Activated B cell treated with CpG ODN at 0.5 μM for 24 hours (primary cell): ENCODE measurements around the gene S100A11. TPM values are rescaled to one million over a fixed set of nuclear protein-coding genes. Genes with fewer than 3 reads are reported as not detected.

ENCODE experiments used
- ATAC-seq: fragments of 200-7000 bp; cut with Tn5 transposase; one replicate; pipeline ENCODE4 v1.10.0; 2021; ENCODE audit warnings: low read depth, mild to moderate bottlenecking, moderate library complexity
- CTCF ChIA-PET: fragments of 350-600 bp; sonication (Branson Sonifier 250); formaldehyde crosslinking; loops from one replicate; lab custom pipeline; 2021; ENCODE audit warnings: antibody characterized with exemption; lab: Charles Lee
- POLR2A ChIA-PET: fragments of 350-600 bp; sonication (Branson Sonifier 250); formaldehyde crosslinking; loops from one replicate; lab custom pipeline; 2021; ENCODE audit warnings: antibody characterized with exemption; lab: Charles Lee
- DNase-seq: peaks from one replicate; pipeline ENCODE4 v3.0.0; 2022
- H3K27ac Mint-ChIP-seq: one replicate; pipeline ENCODE4 v1.8.0; 2020; ENCODE audit warnings: mixed read lengths
- H3K27me3 Mint-ChIP-seq: one replicate; pipeline ENCODE4 v1.8.0; 2021; ENCODE audit warnings: mixed read lengths
- H3K36me3 Mint-ChIP-seq: one replicate; pipeline ENCODE4 v1.8.0; 2021; ENCODE audit warnings: low read depth, mixed read lengths
- H3K4me1 Mint-ChIP-seq: one replicate; pipeline ENCODE4 v1.8.0; 2021; ENCODE audit warnings: mixed read lengths
- H3K4me3 Mint-ChIP-seq: one replicate; pipeline ENCODE4 v1.8.0; 2020; ENCODE audit warnings: mild to moderate bottlenecking, mixed read lengths
- H3K9me3 Mint-ChIP-seq: one replicate; pipeline ENCODE4 v1.8.0; 2020; ENCODE audit warnings: mixed read lengths
- CTCF ChIP-seq: fragments of 200-600 bp; IDR thresholded peaks from one replicate; pipeline ENCODE4 v1.8.0; 2022; ENCODE audit warnings: antibody characterized with exemption, mild to moderate bottlenecking
- intact Hi-C: fragments of 100-400 bp; cut with micrococcal nuclease; formaldehyde crosslinking; loops from one replicate; pipeline ENCODE4 v1.15.1; 2024
- total RNA-seq: library from RNA; stranded (reverse); gene quantifications from 2 replicates; pipeline ENCODE4 v1.2.3, GENCODE V29; 2022

Gene S100A11
- total RNA-seq, 1 donor from 2014 or later = 65.6 TPM

DNA sequence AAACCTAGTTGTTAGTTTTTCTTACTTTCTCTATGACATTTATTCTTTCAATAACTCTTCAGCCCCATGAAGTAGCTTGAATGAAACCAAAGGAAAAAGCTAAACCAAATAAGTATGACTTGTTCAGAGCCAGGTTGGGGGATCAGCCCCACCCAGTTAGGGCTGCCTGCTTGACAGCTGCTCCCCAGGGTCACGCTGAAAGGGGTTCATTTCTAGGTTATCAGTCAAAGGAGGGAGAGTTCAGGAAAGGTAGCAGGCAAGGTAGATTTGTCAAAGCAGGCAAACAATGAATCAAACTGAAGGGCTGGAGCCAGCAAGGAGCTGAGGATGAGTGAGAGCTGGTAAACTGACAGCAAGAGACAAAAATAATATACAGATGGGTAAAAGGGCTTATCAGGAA lies 3.1 kb upstream of the S100A11 start:
- no peaks in the 10 kb centered on the region for H3K9me3 Mint-ChIP-seq
- ChIA-PET CTCF (interaction anchor here (0.7 to 1.2 kb wide), 3 partner anchors 8 to 39 kb away, joined by 3 read pairs; no protein-coding TSS in a partner anchor), POLR2A (interaction anchor here (1.0 to 2.2 kb wide), 2 partner anchors 8 to 13 kb away, joined by 3 to 9 read pairs; no protein-coding TSS in a partner anchor)
- no peaks in the 10 kb centered on the region for H3K27me3 Mint-ChIP-seq
- intact Hi-C loops = no loop called here
- no peak overlapping the region for H3K27ac Mint-ChIP-seq
- no peak for TF ChIP-seq CTCF
- no peak overlapping the region for H3K4me3 Mint-ChIP-seq
- ATAC-seq (no peak), DNase-seq (no peak)
- peaks cover 4% of the 10 kb centered on the region for H3K36me3 Mint-ChIP-seq
- H3K4me1 Mint-ChIP-seq = peaks cover 31% of the 10 kb centered on the region

- Mint-ChIP-seq H3K4me1 (peaks cover 35% of the 10 kb centered on the region), H3K9me3 (no peaks in the 10 kb centered on the region), H3K27ac (no peak overlapping the region), H3K4me3 (no peak overlapping the region), H3K27me3 (no peaks in the 10 kb centered on the region), H3K36me3 (peaks cover 4% of the 10 kb centered on the region)
- intact Hi-C loops = no loop called here
- POLR2A ChIA-PET = interaction anchor here (1.0 to 2.2 kb wide), 2 partner anchors 8 to 14 kb away, joined by 3 to 9 read pairs; no protein-coding TSS in a partner anchor
- CTCF ChIA-PET = interaction anchor here (0.7 to 1.2 kb wide), 3 partner anchors 8 to 39 kb away, joined by 3 read pairs; no protein-coding TSS in a partner anchor
- DNase-seq (no peak), ATAC-seq (no peak)
- no peak for TF ChIP-seq CTCF
Measured at GRCh38 chr1:152039461-152039860, 2.7 kb upstream of the S100A11 start.

DNA sequence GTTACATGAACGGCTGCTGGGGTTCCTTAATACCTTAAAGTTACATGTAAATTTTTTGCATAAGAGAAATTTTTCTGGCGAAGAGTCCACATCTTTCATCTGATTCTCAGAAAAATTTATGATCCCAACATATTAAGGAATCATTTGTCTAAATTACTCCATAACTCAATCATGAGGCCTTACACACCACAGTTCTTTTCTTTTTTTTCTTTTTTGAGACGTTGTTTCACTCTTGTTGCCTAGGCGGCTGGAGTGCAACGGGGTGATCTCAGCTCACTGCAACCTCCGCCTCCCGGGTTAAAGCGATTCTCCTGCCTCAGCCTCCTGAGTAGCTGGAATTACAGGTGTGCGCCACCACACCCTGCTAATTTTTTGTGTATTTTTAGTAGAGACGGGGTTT lies 2.1 kb upstream of the S100A11 start:
- H3K4me3 Mint-ChIP-seq = no peak overlapping the region
- intact Hi-C loops = no loop called here
- TF ChIP-seq CTCF = no peak
- ChIA-PET CTCF (interaction anchor here (0.8 kb wide), 1 partner anchor 9 kb away, joined by 3 read pairs; no protein-coding TSS in a partner anchor), POLR2A (interaction anchor here (1.0 to 2.2 kb wide), 2 partner anchors 9 to 14 kb away, joined by 3 to 9 read pairs; no protein-coding TSS in a partner anchor)
- no peaks in the 10 kb centered on the region for H3K9me3 Mint-ChIP-seq
- no peak overlapping the region for H3K27ac Mint-ChIP-seq
- ATAC-seq = no peak
- no peaks in the 10 kb centered on the region for H3K27me3 Mint-ChIP-seq
- H3K36me3 Mint-ChIP-seq = peaks cover 4% of the 10 kb centered on the region
- no peak for DNase-seq
- H3K4me1 Mint-ChIP-seq = peaks cover 38% of the 10 kb centered on the region

DNA sequence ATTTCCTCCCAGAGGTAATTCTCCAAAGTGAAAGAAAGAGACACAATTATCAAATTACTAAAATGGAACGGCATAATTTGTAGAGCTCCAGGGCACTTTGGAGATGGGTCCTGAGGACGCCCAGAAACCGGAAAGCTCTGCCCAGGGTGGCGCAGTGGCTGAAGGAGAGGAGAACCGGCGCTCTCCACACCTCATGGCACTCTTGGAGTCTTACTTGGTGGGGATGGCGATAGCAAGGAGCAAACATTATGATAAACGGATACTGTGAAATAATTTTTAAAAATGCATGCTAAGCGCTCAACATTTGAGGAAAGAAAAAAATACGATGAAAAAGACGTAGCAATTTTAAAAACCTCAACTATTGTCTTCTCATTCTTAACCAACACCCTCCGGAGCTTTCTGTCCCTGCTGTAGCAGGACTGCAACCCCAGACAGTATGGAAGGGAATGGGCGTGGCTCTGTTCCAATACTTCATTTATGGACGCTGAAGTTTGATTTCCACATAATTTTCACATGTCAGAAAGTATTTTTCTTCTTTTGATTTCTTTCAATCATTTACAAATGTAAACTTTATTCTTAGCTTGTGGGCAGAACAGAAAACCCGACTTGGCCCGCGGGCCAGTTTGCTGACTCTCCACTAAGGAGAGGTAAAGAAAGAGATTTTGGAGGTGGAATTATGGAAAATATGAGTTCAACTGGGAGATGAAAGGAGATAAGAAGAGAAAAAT lies 1.1 kb downstream of the S100A11 start:
- Mint-ChIP-seq H3K36me3 (peaks cover 27% of the 10 kb centered on the region), H3K27me3 (no peaks in the 10 kb centered on the region), H3K4me3 (peak overlapping the region; percentile 92), H3K27ac (peak overlapping the region; percentile 88), H3K4me1 (peaks cover 38% of the 10 kb centered on the region), H3K9me3 (no peaks in the 10 kb centered on the region)
- ATAC-seq (no peak), DNase-seq (no peak)
- CTCF ChIA-PET = no interaction called here
- POLR2A ChIA-PET = interaction anchor here (0.6 to 3.6 kb wide), 3 partner anchors 12 to 975 kb away, joined by 3 to 47 read pairs (median 3); partner anchors contain the start of gene MRPL9
- intact Hi-C loops = loop anchor here (1.0 kb wide), 1 partner anchor 13 kb away; no protein-coding TSS in a partner anchor
- no peak for TF ChIP-seq CTCF
